DMS114 treated with DMSO at 0.1 percent for 48 hours (cell line): ENCODE results near the gene KSR2.
"Not testable (repeated sequence)": the region's sequence is repeated elsewhere in the genome, so short reads cannot be mapped to it uniquely, and the experiment has no call there.

Experiments
- DNase-seq: peaks from one replicate; lab custom pipeline; 2025; ENCODE audit not compliant: unreplicated experiment; lab: John Stamatoyannopoulos, UW

Gene KSR2

DNA sequence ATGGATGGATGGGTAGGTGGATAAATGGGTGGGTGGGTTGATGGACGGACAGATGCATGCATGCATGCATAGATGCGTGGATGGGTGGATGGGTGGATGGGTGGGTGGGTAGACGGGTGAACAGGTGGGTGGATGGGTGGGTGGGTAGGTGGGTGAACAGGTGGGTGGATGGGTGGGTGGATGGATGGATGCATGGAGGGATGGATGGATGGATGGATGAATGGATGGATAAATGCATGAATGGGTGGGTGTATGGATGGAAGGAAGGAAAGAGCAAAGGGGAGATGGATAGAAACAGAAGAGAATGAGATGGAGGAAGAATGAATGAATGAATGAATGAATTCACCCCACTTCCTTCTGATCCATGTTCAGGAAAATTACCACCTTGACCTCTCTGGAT, 143.0 kb downstream of the KSR2 start:
- no peak for DNase-seq

DNA sequence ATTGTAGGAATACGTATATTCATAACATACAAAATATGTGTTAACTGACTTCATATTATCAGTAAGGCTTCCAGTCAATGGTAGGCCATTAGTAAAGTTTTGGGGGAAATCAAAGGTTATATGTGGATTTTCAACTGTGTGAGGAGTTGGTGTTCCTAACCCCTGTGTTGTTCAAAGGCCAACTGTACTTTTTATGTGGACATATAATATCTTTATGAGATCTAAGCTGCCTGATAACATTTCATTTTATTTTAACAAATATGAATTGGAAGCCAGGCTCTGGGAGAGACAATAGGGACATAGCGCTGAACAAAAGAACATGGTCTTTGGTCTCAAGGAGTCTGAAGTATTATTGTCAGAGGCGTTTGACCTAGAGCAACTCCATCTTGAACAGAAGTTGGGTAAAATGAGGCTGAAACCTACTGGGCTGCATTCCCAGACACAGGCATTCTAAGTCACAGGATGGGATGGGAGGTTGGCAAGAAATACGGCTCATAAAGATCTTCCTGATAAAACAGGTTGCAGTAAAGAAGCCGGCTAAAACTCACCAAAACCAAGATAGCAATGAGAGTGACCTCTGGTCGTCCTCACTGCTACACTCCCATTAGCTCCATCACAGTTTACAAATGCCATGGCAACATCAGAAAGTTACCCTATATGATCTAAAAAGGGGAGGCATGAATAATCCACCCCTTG, 147.2 kb downstream of the KSR2 start:
- no peak for DNase-seq

DNA sequence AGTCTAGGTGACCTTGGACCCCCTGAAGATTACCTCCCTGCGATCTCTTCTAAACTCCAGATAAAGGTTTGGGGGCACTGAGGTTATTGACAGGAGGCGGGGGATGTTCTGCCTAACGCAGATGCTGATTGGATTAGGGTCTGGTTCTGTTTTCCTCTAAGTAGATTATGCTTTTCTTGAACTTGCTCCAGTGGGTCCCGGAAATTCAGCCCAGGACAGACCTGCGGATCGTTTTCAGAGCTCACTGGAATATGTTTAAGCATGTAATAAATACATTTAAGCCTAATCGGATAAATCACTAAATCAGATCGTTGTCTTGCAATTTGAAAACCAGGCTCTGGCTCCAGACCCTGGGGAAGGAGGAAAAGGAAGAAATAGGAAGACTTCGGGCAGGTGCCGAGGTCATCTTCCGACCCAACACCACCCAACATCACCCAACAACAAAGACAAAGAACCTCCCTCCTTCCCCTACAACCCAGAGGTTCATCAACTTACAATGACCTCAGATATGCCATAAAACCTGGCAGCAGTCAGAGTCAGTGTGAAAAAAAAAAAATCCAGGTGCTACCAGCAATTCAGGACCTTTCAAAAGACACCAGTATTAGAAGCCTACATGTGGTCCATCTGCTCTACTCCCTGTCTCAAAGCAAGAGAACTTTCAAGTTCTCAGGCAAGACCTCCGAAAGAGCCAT, 148.4 kb downstream of the KSR2 start:
- DNase-seq: no peak

DNA sequence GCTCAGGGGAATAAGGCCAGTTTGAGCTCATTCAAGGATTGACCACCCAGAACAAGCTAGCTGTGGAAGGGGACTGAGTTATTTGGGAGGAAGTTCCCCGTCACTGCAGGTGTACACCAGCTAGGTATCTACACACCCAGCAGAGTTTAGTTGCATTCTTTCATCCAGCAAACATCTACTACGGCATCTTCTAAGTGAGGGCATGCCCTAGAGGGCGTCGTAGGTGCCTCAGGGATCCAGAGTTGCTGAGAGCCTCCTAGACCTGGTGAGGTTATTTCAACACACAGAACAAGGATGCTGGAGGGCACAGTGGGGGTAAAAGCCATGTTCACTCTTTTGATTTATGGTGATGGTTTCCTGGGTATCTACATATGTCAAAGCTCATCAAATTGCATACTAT, 149.6 kb downstream of the KSR2 start:
- DNase-seq: no peak

GRCh38 chr12:117818400-117818799, 150.4 kb downstream of the KSR2 start:
- DNase-seq: no peak

- DNase-seq: no peak
Measured at GRCh38 chr12:117809509-117809908, 159.3 kb downstream of the KSR2 start.

- DNase-seq: no peak
Measured at GRCh38 chr12:117807946-117808345, 160.8 kb downstream of the KSR2 start.

GRCh38 chr12:117807355-117807754, 161.4 kb downstream of the KSR2 start:
- no peak for DNase-seq

DNA sequence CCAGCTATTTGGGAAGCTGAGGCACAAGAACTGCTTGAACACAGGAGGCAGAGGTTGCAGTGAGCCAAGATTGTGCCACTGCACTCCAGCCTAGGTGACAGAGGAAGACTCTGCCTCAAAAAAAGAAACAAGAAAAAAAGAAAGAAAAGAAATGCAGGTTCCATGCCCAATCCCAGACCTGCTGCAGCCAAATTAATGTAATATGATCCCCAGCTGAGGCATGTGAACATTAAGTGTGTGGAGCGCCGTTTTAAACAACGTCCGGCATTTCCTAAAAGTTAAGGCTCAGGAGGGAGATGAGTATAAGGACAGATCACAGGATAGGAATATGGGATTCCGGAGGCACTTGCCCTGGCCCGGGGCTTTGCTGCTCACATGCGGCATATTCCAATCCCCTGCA, 162.9 kb downstream of the KSR2 start:
- no peak for DNase-seq

DNA sequence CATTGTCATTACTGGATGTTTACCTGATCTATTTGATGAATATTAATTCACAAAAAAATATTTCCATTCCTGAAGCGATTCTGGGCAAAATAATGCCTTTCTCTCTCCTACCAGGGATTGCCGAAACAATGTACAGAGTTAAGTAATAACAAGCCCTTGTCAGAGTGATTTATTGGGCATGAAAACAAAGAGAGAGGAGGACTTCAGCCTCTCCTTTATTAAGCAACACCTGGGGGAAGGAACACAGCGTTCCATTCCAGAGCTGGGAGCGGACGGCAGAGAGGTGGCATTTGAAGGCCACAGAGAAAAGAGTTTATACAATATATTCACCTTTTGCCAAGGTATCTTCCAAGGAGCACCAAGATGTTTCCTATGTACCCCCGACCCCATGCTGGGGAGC, 165.8 kb downstream of the KSR2 start:
- DNase-seq: no peak

- DNase-seq: not testable (repeated sequence)
Measured at GRCh38 chr12:117800711-117801110, 168.1 kb downstream of the KSR2 start.

GRCh38 chr12:117797202-117797601, 171.6 kb downstream of the KSR2 start:
- DNase-seq: no peak

- DNase-seq: no peak
Measured at GRCh38 chr12:117792877-117793424, 175.8 kb downstream of the KSR2 start.

GRCh38 chr12:117792471-117792870, 176.3 kb downstream of the KSR2 start:
- DNase-seq: no peak

DNA sequence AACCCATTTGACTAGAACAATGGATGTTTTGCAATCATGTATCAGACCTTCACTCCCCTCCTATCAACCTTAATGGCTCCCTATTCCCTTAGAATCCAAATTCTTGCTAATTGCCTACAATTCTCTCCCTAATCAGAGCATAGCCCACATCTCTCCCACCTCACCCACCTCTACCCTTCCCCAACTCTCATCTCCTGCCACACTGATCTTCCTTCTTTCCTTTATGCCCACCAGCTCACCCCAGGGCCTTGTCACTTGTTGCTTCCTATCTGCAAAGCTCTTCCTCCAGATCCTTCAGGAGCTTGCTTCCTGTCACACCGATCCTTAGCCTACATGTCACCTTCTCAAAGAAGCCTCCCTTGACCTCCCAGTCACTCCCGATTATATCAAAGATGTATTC, 177.8 kb downstream of the KSR2 start:
- DNase-seq: no peak

GRCh38 chr12:117790198-117790597, 178.6 kb downstream of the KSR2 start:
- no peak for DNase-seq

DNA sequence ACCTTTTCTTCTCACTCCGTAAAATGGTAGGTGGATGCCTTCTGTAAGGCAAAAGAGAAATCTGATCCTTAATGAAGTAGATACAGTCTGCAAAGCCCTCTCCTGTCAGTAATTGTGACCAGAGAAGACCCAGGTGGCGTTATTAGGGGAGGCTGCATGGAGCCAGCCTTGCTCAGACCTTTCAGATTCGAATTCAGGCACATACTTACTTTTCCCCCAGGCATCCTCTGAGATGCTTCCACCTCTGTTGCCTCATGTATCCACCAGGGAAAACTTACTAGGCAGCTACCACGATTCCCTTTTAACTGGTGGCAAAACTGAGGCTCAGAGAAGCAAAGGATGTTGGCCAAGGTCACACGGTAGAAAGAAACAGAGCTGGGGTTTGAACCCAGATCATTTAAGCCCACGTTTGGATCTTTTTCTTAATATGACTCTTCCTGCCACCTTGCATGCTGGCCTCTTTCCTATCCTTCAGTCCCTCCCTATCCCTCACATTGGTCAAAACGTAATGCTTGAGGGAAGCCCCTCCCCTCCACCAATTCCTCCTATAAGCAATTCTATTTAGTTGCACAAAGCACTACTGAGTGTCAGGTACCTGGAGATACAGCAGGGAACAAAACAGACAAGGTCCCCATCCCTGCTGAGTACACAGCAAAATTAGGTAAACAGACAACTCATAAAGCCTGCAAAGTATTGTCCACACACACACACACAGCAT, 179.4 kb downstream of the KSR2 start:
- DNase-seq: no peak

- DNase-seq: no peak
Measured at GRCh38 chr12:117778656-117779055, 190.1 kb downstream of the KSR2 start.

DNA sequence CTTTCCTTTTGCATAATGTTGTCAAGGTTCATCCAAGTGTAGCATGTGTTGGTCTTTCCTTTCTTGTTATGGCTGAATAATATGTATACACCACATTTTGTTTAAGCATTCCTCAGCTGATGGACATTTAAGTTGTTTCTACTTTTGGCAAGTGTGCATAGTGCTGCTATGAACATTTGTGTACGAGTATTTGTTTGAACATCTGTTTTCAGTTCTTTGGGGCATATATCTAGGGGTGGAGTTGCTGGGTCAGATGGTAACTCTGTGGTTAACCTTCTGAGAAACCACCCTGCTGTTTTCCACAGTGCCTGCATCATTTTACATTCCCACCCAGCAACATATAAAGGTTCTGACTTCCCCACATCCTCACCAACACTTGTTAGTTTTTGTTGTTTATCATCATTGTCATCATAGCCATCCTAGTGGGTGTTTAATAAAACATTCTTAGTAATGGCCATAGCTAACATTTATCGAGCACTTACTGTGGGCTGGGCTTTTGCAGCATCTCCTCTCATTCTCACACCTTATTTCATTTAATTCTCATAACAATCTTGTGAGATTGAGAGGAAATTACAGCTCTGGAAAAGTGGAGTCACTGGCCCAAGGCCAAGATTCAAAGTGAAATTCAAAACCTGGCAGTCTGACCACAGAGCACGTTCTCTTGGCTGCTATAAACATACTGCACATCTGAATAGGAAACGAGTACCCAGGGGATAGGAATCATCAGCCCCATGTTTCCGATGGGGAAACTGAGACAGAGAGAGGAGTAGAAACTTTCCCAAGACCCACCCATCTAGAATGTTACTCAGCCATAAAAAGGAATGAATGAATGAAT, 193.6 kb downstream of the KSR2 start:
- no peak for DNase-seq

DNA sequence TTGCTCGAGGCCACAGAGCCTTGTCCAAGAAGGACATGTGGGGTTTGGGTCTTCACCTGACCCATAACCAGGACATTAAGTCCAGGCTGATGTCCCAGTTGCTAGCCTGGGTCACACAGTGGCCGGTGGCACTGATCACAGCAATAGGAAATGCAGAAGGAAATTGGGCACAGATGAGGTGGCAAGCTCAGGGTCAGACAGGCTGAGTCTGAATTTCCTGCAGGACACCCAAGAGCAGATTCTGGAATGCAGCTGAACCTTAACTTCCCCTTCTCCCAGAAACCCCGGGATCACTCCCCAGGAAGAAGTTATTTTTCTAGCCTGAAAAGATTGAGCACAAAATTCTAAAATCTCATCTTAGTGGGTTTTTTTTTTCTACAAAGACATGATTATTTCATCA, 199.9 kb downstream of the KSR2 start:
- DNase-seq: no peak

DNA sequence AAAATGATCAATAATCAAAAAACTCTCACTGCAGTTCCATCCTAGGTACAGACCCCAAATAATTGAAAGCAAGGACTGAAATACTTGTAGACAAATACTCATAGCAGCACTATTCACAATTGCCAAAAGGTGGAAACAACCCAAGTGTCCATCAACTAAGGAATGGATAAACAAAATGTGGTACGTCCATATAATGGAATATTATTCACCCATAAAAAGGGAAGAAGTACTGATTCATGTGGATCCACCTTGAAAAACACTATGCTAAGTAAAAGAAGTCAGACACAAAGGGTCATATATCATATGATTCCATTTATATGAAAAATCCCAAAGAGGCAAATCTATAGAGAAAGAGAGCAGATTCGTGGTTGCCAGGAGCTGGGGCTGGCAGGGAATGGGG, 202.8 kb downstream of the KSR2 start:
- no peak for DNase-seq
